Measurements from ENCODE around the gene NIN.

- TF ChIP-seq CTCF (IDR thresholded peaks at IDR 0.05), result no peak
- TF ChIP-seq EP300 (IDR thresholded peaks at IDR 0.05), result no peak
- no peak for TF ChIP-seq POLR2A (IDR thresholded peaks at IDR 0.05)
Observed at GRCh38 chr14:50739186-50739585, 91.8 kb downstream of the NIN start.
